ENCODE data around the gene CDX2.

CDX2 gene

GRCh38 chr13:27978301-27978968 is 9.3 kb upstream of the CDX2 start:
- no peak overlapping the region for H3K27ac ChIP-seq
- no peak for TF ChIP-seq ZFX (IDR thresholded peaks at IDR 0.05)
- no peak for TF ChIP-seq CTCF (conservative IDR thresholded peaks at IDR 0.05)

- TF ChIP-seq ZFX (IDR thresholded peaks at IDR 0.05) (no peak), CTCF (conservative IDR thresholded peaks at IDR 0.05) (no peak)
- H3K27ac ChIP-seq, result no peak overlapping the region
Observed at GRCh38 chr13:27977476-27978300, 8.6 kb upstream of the CDX2 start.

- no peak overlapping the region for H3K27ac ChIP-seq
- TF ChIP-seq ZFX (IDR thresholded peaks at IDR 0.05) (no peak), CTCF (conservative IDR thresholded peaks at IDR 0.05) (no peak)
Observed at GRCh38 chr13:27976362-27977091, 7.4 kb upstream of the CDX2 start.

GRCh38 chr13:27975564-27976361 is 6.6 kb upstream of the CDX2 start:
- no peak for TF ChIP-seq ZFX (IDR thresholded peaks at IDR 0.05)
- no peak for TF ChIP-seq CTCF (conservative IDR thresholded peaks at IDR 0.05)
- H3K27ac ChIP-seq, result no peak overlapping the region

GRCh38 chr13:27973961-27974662 is 5.0 kb upstream of the CDX2 start:
- no peak overlapping the region for H3K27ac ChIP-seq
- TF ChIP-seq CTCF (conservative IDR thresholded peaks at IDR 0.05), result no peak
- TF ChIP-seq ZFX (IDR thresholded peaks at IDR 0.05), result no peak

GRCh38 chr13:27973291-27973690 is 4.2 kb upstream of the CDX2 start:
- H3K27ac ChIP-seq, result no peak overlapping the region
- TF ChIP-seq ZFX (IDR thresholded peaks at IDR 0.05) (no peak), CTCF (conservative IDR thresholded peaks at IDR 0.05) (no peak)
